SK-N-MC (cell line): ENCODE measurements around the gene NACAD.

Experiments used
- EZH2 ChIP-seq: fragments of 200-600 bp; sonication (generic); IDR thresholded peaks from one replicate; pipeline ENCODE4 v1.6.1; 2017; ENCODE audit warnings: antibody characterized with exemption
- FOXP2 ChIP-seq: optimal IDR thresholded peaks from 2 replicates; pipeline ENCODE3; 2011; ENCODE audit warnings: mild to moderate bottlenecking, moderate library complexity; ENCODE audit not compliant: insufficient read depth; ENCODE audit errors: extremely low read length, control extremely low read depth
- POLR2AphosphoS5 ChIP-seq: IDR thresholded peaks from 2 replicates; pipeline ENCODE4 v1.6.1; 2012; ENCODE audit warnings: mild to moderate bottlenecking, low read depth, low read length, borderline replicate concordance

DNA sequence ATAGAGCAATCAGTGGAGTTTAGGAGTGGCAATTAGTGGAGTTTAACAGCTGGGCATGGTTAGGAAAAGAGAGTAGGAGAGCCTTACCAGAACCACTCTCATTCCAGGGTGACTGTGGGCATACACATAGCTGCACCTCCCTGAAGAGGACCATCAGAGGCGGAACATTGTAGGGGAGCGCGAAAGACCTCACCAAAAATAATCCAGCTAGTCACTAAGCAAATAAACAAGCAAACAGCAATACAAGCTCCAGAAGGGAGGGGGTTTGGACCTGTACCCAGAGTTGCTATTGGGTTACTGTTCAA, 4.1 kb upstream of the NACAD start:
- TF ChIP-seq EZH2, result no peak
- TF ChIP-seq POLR2AphosphoS5, result no peak
- no peak for TF ChIP-seq FOXP2
